Measurements from ENCODE around the gene SNX25. TPM values are rescaled to one million over a fixed set of nuclear protein-coding genes. Genes with fewer than 3 reads are reported as not detected.
A peak's percentile ranks its signal among the peaks of the same experiment; 100 is the strongest.

The SNX25 gene
- polyA plus RNA-seq (2013): 1.6 TPM

DNA sequence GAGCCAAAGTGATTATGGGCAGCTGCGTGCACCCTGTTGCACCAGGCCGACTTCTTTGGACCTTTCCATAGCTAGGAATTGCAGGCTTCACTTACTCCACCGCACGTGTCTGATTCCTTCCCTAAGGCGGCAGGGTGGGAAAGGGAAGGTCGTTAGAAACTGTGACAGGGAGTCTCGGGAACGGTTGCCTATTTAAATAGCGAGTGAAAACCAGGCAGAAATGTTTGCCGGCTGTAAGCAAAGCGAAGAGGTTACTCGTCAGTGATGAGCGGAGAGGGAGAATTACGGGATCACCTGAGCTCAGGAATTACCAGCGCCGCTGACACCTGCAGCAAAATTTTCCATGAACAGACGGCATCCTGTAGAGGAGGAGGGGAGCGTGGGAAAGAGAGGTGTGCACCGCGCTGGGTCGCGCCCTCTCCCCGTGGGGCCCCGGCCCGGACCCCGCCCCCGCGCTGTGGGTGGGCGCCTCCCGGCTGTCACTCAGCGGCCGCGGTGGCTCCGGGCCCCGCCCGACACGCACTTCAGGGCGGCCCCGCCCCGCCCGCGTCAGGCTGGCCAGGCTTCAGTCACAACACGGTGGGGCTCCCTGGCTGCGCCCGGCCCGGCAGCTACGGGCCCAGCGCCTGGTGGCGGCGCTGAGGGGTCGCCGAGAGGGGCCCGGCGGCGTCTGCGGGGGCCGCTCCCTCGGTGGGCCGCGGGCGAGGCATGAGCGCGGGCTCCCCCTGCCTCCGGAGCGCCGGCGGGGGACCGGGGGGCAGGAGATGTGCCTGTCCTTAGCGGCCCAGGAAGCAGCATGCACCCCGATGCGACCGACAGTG lies at the start of gene SNX25:
Gene SNX25, plus strand, starts transcription at position 568 of the 821 bp plus-strand sequence. Its CDS starts 229 bp downstream, at position 797.
- H3K9me3 ChIP-seq (ENCODE audit: control extremely low read depth in 1 of 5, control insufficient read depth in 4 of 5, insufficient read depth in 2 of 5, low read depth in 1 of 5, low read length in 4 of 5): no peaks in the 10 kb centered on the region
- H3K4me1 ChIP-seq (ENCODE audit: control extremely low read depth in 1 of 4, control insufficient read depth in 4 of 4, insufficient read depth in 4 of 4, low read length in 3 of 4): peaks cover 7 to 32% (median 26%) of the 10 kb centered on the region in 4 experiments
- H3K4me3 ChIP-seq (ENCODE audit: control insufficient read depth in 1 of 7, extremely low read depth in 1 of 7, insufficient read depth in 4 of 7, low read depth in 2 of 7, low read length in 6 of 7): peak within 1 kb of the TSS; percentile 41 to 81 (median 69)
- under 1% methylated on average over 61 of the region's 72 CpGs for WGBS (ENCODE audit: insufficient coverage)
- POLR2A ChIA-PET: interaction anchor here (1.0 kb wide), 1 partner anchor 10 kb away, joined by 3 read pairs; no protein-coding TSS in a partner anchor
- no peak within 1 kb of the TSS for H3K27ac ChIP-seq (ENCODE audit: insufficient read depth in 1 of 2, low read depth in 1 of 2, low read length in 2 of 2, poor library complexity in 1 of 2, severe bottlenecking in 2 of 2)
- peaks cover 0 to 43% (median 21%) of the 10 kb centered on the region in 5 experiments for H3K27me3 ChIP-seq (replicated peaks in 2 of 5; ENCODE audit: control insufficient read depth in 4 of 5, insufficient read depth in 5 of 5, low read length in 4 of 5)
- DNase-seq: peak; percentile 73 to 88 (median 82)
- CTCF ChIA-PET: interaction anchor here (1.2 kb wide), 2 partner anchors 9 to 28 kb away, joined by 3 to 5 read pairs; no protein-coding TSS in a partner anchor
- H3K36me3 ChIP-seq (ENCODE audit: control insufficient read depth in 4 of 4, insufficient read depth in 4 of 4, low read length in 3 of 4): no peaks in the 10 kb centered on the region

DNA sequence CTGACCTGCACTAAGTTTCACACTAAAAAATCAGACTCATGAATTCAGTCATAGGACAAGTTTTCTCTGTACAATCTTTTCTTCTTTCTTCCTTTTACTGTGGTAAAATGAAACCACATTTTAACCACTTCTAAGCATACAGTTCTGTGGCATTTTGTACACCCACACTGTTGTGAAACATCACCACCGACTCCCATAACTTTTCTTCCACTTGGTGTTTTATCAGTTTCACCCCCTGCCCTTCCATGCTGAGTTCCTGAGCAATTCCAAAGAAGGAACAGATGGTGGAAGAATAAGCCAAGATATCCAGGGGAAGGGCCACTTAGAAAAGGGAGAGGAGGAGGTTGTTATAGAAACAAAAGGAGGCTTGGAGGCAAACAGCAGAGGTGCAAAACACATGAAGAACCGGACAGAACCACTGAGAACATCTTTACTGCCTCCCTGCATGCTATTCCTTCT lies 43.8 kb upstream of the SNX25 start:
- peak in 2 of 3 donors; percentile 66 to 70 for DNase-seq
- Histone ChIP-seq H3K4me1 (ENCODE audit: control extremely low read depth in 1 of 4, control insufficient read depth in 4 of 4, insufficient read depth in 4 of 4, low read length in 3 of 4) (peaks cover 0 to 7% (median 5%) of the 10 kb centered on the region in 4 experiments), H3K9me3 (ENCODE audit: control extremely low read depth in 1 of 5, control insufficient read depth in 4 of 5, insufficient read depth in 2 of 5, low read depth in 1 of 5, low read length in 4 of 5) (no peaks in the 10 kb centered on the region), H3K4me3 (ENCODE audit: control insufficient read depth in 1 of 7, extremely low read depth in 1 of 7, insufficient read depth in 4 of 7, low read depth in 2 of 7, low read length in 6 of 7) (no peak overlapping the region), H3K27me3 (replicated peaks in 2 of 5; ENCODE audit: control insufficient read depth in 4 of 5, insufficient read depth in 5 of 5, low read length in 4 of 5) (peaks cover 0 to 2% (median 0%) of the 10 kb centered on the region in 5 experiments), H3K36me3 (ENCODE audit: control insufficient read depth in 4 of 4, insufficient read depth in 4 of 4, low read length in 3 of 4) (peaks cover 10 to 50% (median 18%) of the 10 kb centered on the region in 4 experiments), H3K27ac (ENCODE audit: insufficient read depth in 1 of 2, low read depth in 1 of 2, low read length in 2 of 2, poor library complexity in 1 of 2, severe bottlenecking in 2 of 2) (no peak overlapping the region)
- 50% methylated on average over 2 of the region's 2 CpGs for WGBS (ENCODE audit: insufficient coverage)
- POLR2A ChIA-PET: no interaction called here
- CTCF ChIA-PET: no interaction called here

- Histone ChIP-seq H3K9me3 (ENCODE audit: control extremely low read depth in 1 of 5, control insufficient read depth in 4 of 5, insufficient read depth in 2 of 5, low read depth in 1 of 5, low read length in 4 of 5) (no peaks in the 10 kb centered on the region), H3K27me3 (replicated peaks in 2 of 5; ENCODE audit: control insufficient read depth in 4 of 5, insufficient read depth in 5 of 5, low read length in 4 of 5) (peaks cover 0 to 2% (median 0%) of the 10 kb centered on the region in 5 experiments), H3K27ac (ENCODE audit: insufficient read depth in 1 of 2, low read depth in 1 of 2, low read length in 2 of 2, poor library complexity in 1 of 2, severe bottlenecking in 2 of 2) (no peak overlapping the region), H3K36me3 (ENCODE audit: control insufficient read depth in 4 of 4, insufficient read depth in 4 of 4, low read length in 3 of 4) (peaks cover 9 to 41% (median 17%) of the 10 kb centered on the region in 4 experiments), H3K4me1 (ENCODE audit: control extremely low read depth in 1 of 4, control insufficient read depth in 4 of 4, insufficient read depth in 4 of 4, low read length in 3 of 4) (peaks cover 0 to 7% (median 5%) of the 10 kb centered on the region in 4 experiments), H3K4me3 (ENCODE audit: control insufficient read depth in 1 of 7, extremely low read depth in 1 of 7, insufficient read depth in 4 of 7, low read depth in 2 of 7, low read length in 6 of 7) (no peak overlapping the region)
- CTCF ChIA-PET: interaction anchor here (1.7 kb wide), 1 partner anchor 17 kb away, joined by 4 read pairs; no protein-coding TSS in a partner anchor
- POLR2A ChIA-PET: no interaction called here
- WGBS (ENCODE audit: insufficient coverage): 93% methylated on average over 5 of the region's 9 CpGs
- no peak for DNase-seq
Measured at GRCh38 chr4:185167234-185167633, 42.2 kb upstream of the SNX25 start.

- POLR2A ChIA-PET: no interaction called here
- Histone ChIP-seq H3K36me3 (ENCODE audit: control insufficient read depth in 4 of 4, insufficient read depth in 4 of 4, low read length in 3 of 4) (peaks cover 8 to 46% (median 24%) of the 10 kb centered on the region in 4 experiments), H3K27me3 (replicated peaks in 2 of 5; ENCODE audit: control insufficient read depth in 4 of 5, insufficient read depth in 5 of 5, low read length in 4 of 5) (no peaks in the 10 kb centered on the region), H3K9me3 (ENCODE audit: control extremely low read depth in 1 of 5, control insufficient read depth in 4 of 5, insufficient read depth in 2 of 5, low read depth in 1 of 5, low read length in 4 of 5) (no peaks in the 10 kb centered on the region), H3K4me1 (ENCODE audit: control extremely low read depth in 1 of 4, control insufficient read depth in 4 of 4, insufficient read depth in 4 of 4, low read length in 3 of 4) (no peaks in the 10 kb centered on the region), H3K4me3 (ENCODE audit: control insufficient read depth in 1 of 7, extremely low read depth in 1 of 7, insufficient read depth in 4 of 7, low read depth in 2 of 7, low read length in 6 of 7) (no peak overlapping the region), H3K27ac (ENCODE audit: insufficient read depth in 1 of 2, low read depth in 1 of 2, low read length in 2 of 2, poor library complexity in 1 of 2, severe bottlenecking in 2 of 2) (no peak overlapping the region)
- 80% methylated on average over 1 of the region's 2 CpGs for WGBS (ENCODE audit: insufficient coverage)
- CTCF ChIA-PET: interaction anchor here (0.9 to 1.0 kb wide), 2 partner anchors 11 to 28 kb away, joined by 3 read pairs; partner anchors contain the start of gene SLC25A4
- DNase-seq: no peak
Measured at GRCh38 chr4:185171373-185172071, 37.9 kb upstream of the SNX25 start.

DNA sequence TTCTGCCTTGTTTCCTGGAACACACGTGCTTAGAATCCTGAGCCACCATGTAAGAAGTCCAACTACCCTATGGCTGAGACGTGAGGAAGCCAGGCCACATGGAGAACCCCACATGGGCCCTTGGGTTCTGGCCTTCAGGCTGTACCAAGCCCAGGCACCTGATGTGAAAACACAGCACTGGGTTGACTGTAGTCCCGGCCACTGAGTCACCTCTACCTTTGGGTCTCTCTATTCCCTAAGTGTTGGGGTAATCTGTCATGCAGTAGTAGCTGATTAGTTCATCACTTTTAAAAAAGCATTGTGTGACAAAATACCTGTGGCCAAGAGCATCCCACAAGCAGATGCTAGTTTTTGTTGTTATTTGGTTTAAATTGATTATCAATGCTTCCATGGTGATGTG lies 29.9 kb upstream of the SNX25 start:
- H3K9me3 ChIP-seq (ENCODE audit: control extremely low read depth in 1 of 5, control insufficient read depth in 4 of 5, insufficient read depth in 2 of 5, low read depth in 1 of 5, low read length in 4 of 5): no peaks in the 10 kb centered on the region
- no peak overlapping the region for H3K27ac ChIP-seq (ENCODE audit: insufficient read depth in 1 of 2, low read depth in 1 of 2, low read length in 2 of 2, poor library complexity in 1 of 2, severe bottlenecking in 2 of 2)
- 100% methylated on average over 3 of the region's 3 CpGs for WGBS (ENCODE audit: insufficient coverage)
- DNase-seq: no peak
- peaks cover 4 to 12% (median 10%) of the 10 kb centered on the region in 4 experiments for H3K36me3 ChIP-seq (ENCODE audit: control insufficient read depth in 4 of 4, insufficient read depth in 4 of 4, low read length in 3 of 4)
- H3K4me3 ChIP-seq (ENCODE audit: control insufficient read depth in 1 of 7, extremely low read depth in 1 of 7, insufficient read depth in 4 of 7, low read depth in 2 of 7, low read length in 6 of 7): no peak overlapping the region
- peaks cover 0 to 4% (median 0%) of the 10 kb centered on the region in 4 experiments for H3K4me1 ChIP-seq (ENCODE audit: control extremely low read depth in 1 of 4, control insufficient read depth in 4 of 4, insufficient read depth in 4 of 4, low read length in 3 of 4)
- POLR2A ChIA-PET: no interaction called here
- CTCF ChIA-PET: no interaction called here
- H3K27me3 ChIP-seq (replicated peaks in 2 of 5; ENCODE audit: control insufficient read depth in 4 of 5, insufficient read depth in 5 of 5, low read length in 4 of 5): no peaks in the 10 kb centered on the region

DNA sequence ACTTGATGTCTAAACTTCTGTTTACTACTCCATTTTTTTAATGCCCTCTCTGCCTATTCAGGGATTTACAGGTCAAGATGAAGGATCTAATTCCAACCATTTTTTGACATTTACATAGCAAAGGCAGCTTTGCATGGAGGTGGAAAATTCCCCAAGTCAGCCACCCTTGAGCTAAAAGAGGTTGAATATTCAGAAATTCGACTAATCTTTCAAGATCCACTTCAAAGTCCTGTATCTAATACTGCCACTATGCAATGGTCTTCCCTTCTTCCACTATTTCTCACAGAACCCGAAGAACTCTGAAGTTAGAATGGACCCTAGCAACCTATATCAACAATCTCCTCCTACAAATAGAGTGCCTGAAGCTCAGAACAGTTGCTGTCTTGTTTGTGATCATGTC lies 27.2 kb upstream of the SNX25 start:
- Histone ChIP-seq H3K4me1 (ENCODE audit: control extremely low read depth in 1 of 4, control insufficient read depth in 4 of 4, insufficient read depth in 4 of 4, low read length in 3 of 4) (peaks cover 0 to 5% (median 2%) of the 10 kb centered on the region in 4 experiments), H3K27ac (ENCODE audit: insufficient read depth in 1 of 2, low read depth in 1 of 2, low read length in 2 of 2, poor library complexity in 1 of 2, severe bottlenecking in 2 of 2) (no peak overlapping the region), H3K9me3 (ENCODE audit: control extremely low read depth in 1 of 5, control insufficient read depth in 4 of 5, insufficient read depth in 2 of 5, low read depth in 1 of 5, low read length in 4 of 5) (no peaks in the 10 kb centered on the region), H3K36me3 (ENCODE audit: control insufficient read depth in 4 of 4, insufficient read depth in 4 of 4, low read length in 3 of 4) (peaks cover 0 to 9% (median 4%) of the 10 kb centered on the region in 4 experiments), H3K27me3 (replicated peaks in 2 of 5; ENCODE audit: control insufficient read depth in 4 of 5, insufficient read depth in 5 of 5, low read length in 4 of 5) (no peaks in the 10 kb centered on the region), H3K4me3 (ENCODE audit: control insufficient read depth in 1 of 7, extremely low read depth in 1 of 7, insufficient read depth in 4 of 7, low read depth in 2 of 7, low read length in 6 of 7) (no peak overlapping the region)
- 82% methylated on average over 2 of the region's 2 CpGs for WGBS (ENCODE audit: insufficient coverage)
- POLR2A ChIA-PET: no interaction called here
- no peak for DNase-seq
- CTCF ChIA-PET: interaction anchor here (0.7 to 1.9 kb wide), 6 partner anchors 10 to 18 kb away, joined by 3 to 6 read pairs (median 4); no protein-coding TSS in a partner anchor
